Transverse colon (tissue), 4 donors: ENCODE results near the gene EQTN. TPM values are rescaled to one million over a fixed set of nuclear protein-coding genes. Genes with fewer than 3 reads are reported as not detected.
A peak's percentile ranks its signal among the peaks of the same experiment; 100 is the strongest.

ENCODE experiments used
- DNase-seq: peaks from one replicate; pipeline ENCODE4 v3.0.0-alpha.2; 2019
- H3K27ac ChIP-seq, 4 donors: fragments of 200-600 bp; sonication (generic); 2 replicates each; pipeline ENCODE4 v1.5.1; 2016 to 2018; ENCODE audit warnings: inconsistent platforms in 4 of 4
- H3K27me3 ChIP-seq: fragments of 200-600 bp; sonication (generic); 2 replicates; pipeline ENCODE4 v1.5.1; 2017; ENCODE audit warnings: inconsistent platforms
- H3K36me3 ChIP-seq, 4 donors: fragments of 200-600 bp; sonication (generic); 2 replicates each; pipeline ENCODE4 v1.5.1; 2017 to 2019; ENCODE audit warnings: inconsistent platforms in 4 of 4
- H3K4me1 ChIP-seq, 4 donors: fragments of 200-600 bp; sonication (generic); 2 replicates each; pipeline ENCODE4 v1.5.1; 2017 to 2020; ENCODE audit warnings: inconsistent platforms in 4 of 4
- H3K4me3 ChIP-seq, 4 donors: fragments of 200-600 bp; sonication (generic); 1 replicate in 1 of 4; 2 replicates in 3 of 4; pipeline versions ENCODE4 v1.5.1 to v1.6.1; 2017 to 2019; ENCODE audit warnings: inconsistent platforms in 4 of 4
- H3K9me3 ChIP-seq, 2 donors: fragments of 200-600 bp; sonication (generic); 2 replicates each; pipeline ENCODE4 v1.5.1; 2017 to 2019; ENCODE audit warnings: inconsistent platforms in 2 of 2
- EP300 ChIP-seq: sonication (generic); formaldehyde crosslinking; IDR thresholded peaks from one replicate; pipeline ENCODE4 v1.6.1; 2017; ENCODE audit warnings: antibody characterized with exemption, low read depth
- POLR2A ChIP-seq: fragments of 450-650 bp; IDR thresholded peaks from one replicate; pipeline ENCODE4 v1.6.1; 2016; ENCODE audit warnings: antibody characterized with exemption, mild to moderate bottlenecking, moderate library complexity
- POLR2AphosphoS5 ChIP-seq, 3 donors: sonication (generic); formaldehyde crosslinking; IDR thresholded peaks; one replicate each; pipeline ENCODE4 v1.6.1; 2016; ENCODE audit warnings: antibody characterized with exemption in 3 of 3
- WGBS, 2 donors: methylation state at CpG; one replicate each; pipeline ENCODE4 v1.1.5; 2018; ENCODE audit warnings: low coverage in 1 of 2; 5-methylcytosine and 5-hydroxymethylcytosine counted together
- in situ Hi-C, 4 donors: fragments of 200-750 bp; cut with MboI; loops; one replicate each; pipeline versions ENCODE4 v1.15.0 to v1.15.1; 2017; ENCODE audit warnings: low sequenced_read_pairs in 3 of 4, low pct_ligation_motif_present in 1 of 4, low pct_unique_long_range_greater_than_20kb in 1 of 4
- intact Hi-C: fragments of 100-400 bp; cut with DNase I; formaldehyde crosslinking; loops from one replicate; pipeline ENCODE4 v1.15.1; 2023; ENCODE audit warnings: low total_unique reads
- total RNA-seq, 4 donors: library from RNA; depleted of rRNA; stranded (reverse); fragments of >200 nt; gene quantifications; one replicate each; pipeline ENCODE4 v1.1.0, GENCODE V29; 2016
- TF ChIP-seq, protein P1 (sequence below), 5 experiments: fragments of 200-600 bp in 3 of 5; fragments of 450-650 bp in 2 of 5; sonication (generic) in 3 of 5; IDR thresholded peaks; 1 replicate in 2 of 5; 2 replicates in 3 of 5; pipeline ENCODE4 v1.5.1; 2016 to 2017; ENCODE audit warnings: antibody characterized with exemption in 5 of 5, inconsistent platforms in 3 of 5, mild to moderate bottlenecking in 2 of 5, moderate library complexity in 1 of 5

EQTN gene
- total RNA-seq, 4 donors from 2014 or later = 0.64 to 1.1 TPM; not detected in 2

GRCh38 chr9:27340285-27340674 lies 43.3 kb upstream of the EQTN start:
- TF ChIP-seq EP300 = no peak
- TF ChIP-seq, protein P1, sequence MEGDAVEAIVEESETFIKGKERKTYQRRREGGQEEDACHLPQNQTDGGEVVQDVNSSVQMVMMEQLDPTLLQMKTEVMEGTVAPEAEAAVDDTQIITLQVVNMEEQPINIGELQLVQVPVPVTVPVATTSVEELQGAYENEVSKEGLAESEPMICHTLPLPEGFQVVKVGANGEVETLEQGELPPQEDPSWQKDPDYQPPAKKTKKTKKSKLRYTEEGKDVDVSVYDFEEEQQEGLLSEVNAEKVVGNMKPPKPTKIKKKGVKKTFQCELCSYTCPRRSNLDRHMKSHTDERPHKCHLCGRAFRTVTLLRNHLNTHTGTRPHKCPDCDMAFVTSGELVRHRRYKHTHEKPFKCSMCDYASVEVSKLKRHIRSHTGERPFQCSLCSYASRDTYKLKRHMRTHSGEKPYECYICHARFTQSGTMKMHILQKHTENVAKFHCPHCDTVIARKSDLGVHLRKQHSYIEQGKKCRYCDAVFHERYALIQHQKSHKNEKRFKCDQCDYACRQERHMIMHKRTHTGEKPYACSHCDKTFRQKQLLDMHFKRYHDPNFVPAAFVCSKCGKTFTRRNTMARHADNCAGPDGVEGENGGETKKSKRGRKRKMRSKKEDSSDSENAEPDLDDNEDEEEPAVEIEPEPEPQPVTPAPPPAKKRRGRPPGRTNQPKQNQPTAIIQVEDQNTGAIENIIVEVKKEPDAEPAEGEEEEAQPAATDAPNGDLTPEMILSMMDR (IDR thresholded peaks at IDR 0.05) = no peak
- TF ChIP-seq POLR2A = no peak
- TF ChIP-seq POLR2AphosphoS5 (IDR thresholded peaks at IDR 0.05) = no peak
- in situ Hi-C loops (no loop called here), intact Hi-C loops (no loop called here)
- DNase-seq = no peak
- Histone ChIP-seq H3K4me1 (peaks cover 25 to 60% (median 35%) of the 10 kb centered on the region in 4 donors), H3K4me3 (no peak overlapping the region), H3K27me3 (no peaks in the 10 kb centered on the region), H3K27ac (peak overlapping the region; percentile 57 to 70 (median 65)), H3K9me3 (no peaks in the 10 kb centered on the region), H3K36me3 (no peaks in the 10 kb centered on the region)
- WGBS, 2 donors = 48 to 63% methylated on average over 3 to 5 of the region's 5 CpGs

- in situ Hi-C loops = loop anchor here in 1 of 4 donors (10.0 kb wide), 1 partner anchor 205 kb away; no protein-coding TSS in a partner anchor
- DNase-seq = no peak
- TF ChIP-seq POLR2AphosphoS5 (IDR thresholded peaks at IDR 0.05) (no peak), POLR2A (no peak)
- TF ChIP-seq, protein P1 (IDR thresholded peaks at IDR 0.05) = no peak
- peak overlapping the region; percentile 57 to 71 (median 70) for H3K27ac ChIP-seq
- no peak overlapping the region for H3K4me3 ChIP-seq
- no peaks in the 10 kb centered on the region for H3K27me3 ChIP-seq
- H3K9me3 ChIP-seq = no peaks in the 10 kb centered on the region
- peaks cover 25 to 60% (median 35%) of the 10 kb centered on the region in 4 donors for H3K4me1 ChIP-seq
- no peaks in the 10 kb centered on the region for H3K36me3 ChIP-seq
- intact Hi-C loops = no loop called here
- WGBS, 2 donors = 61 to 82% methylated on average over 5 to 11 of the region's 11 CpGs
Measured at GRCh38 chr9:27339661-27340284, 42.8 kb upstream of the EQTN start.

DNA sequence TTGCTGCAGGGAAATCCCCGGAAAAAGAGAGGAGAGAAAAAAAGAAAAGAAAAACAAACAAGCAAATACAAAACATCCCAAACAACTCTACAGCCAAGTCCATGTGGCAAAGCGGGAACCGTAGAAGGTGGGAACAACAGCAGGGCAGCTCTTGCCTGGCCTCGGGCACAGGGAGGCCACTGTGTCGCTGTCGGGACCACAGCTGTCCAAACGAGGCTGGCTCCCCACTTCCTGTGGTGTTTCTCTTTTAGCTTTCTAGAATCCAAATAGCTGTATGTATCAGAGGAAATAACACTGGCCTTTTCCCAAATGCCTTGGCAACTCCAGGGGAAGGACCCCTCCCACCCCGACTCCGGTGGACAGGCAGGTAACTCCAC lies 41.6 kb upstream of the EQTN start:
- DNase-seq = no peak
- TF ChIP-seq POLR2A = no peak
- Histone ChIP-seq H3K36me3 (no peaks in the 10 kb centered on the region), H3K9me3 (no peaks in the 10 kb centered on the region), H3K27me3 (no peaks in the 10 kb centered on the region), H3K4me3 (no peak overlapping the region), H3K27ac (peak overlapping the region; percentile 57 to 71 (median 70)), H3K4me1 (peaks cover 25 to 64% (median 37%) of the 10 kb centered on the region in 4 donors)
- 61% methylated on average over 9 of the region's 9 CpGs; no CpG with 5 or more reads in 1 of the 2 donors for WGBS, 2 donors
- intact Hi-C loops (no loop called here), in situ Hi-C loops (loop anchor here in 1 of 4 donors (10.0 kb wide), 1 partner anchor 206 kb away; no protein-coding TSS in a partner anchor)

- intact Hi-C loops = no loop called here
- TF ChIP-seq, protein P1 (IDR thresholded peaks at IDR 0.05) = no peak
- TF ChIP-seq POLR2AphosphoS5 (IDR thresholded peaks at IDR 0.05) (no peak), EP300 (no peak), POLR2A (no peak)
- peaks cover 25 to 69% (median 40%) of the 10 kb centered on the region in 4 donors for H3K4me1 ChIP-seq
Measured at GRCh38 chr9:27337833-27338526, 41.0 kb upstream of the EQTN start.

More at GRCh38 chr9:27337833-27338526, 41.0 kb upstream of the EQTN start:
- peak; percentile 33 for DNase-seq
- in situ Hi-C loops = loop anchor here in 1 of 4 donors (10.0 kb wide), 1 partner anchor 207 kb away; no protein-coding TSS in a partner anchor
- Histone ChIP-seq H3K9me3 (no peaks in the 10 kb centered on the region), H3K27ac (peak overlapping the region; percentile 57 to 71 (median 70)), H3K4me3 (no peak overlapping the region), H3K27me3 (no peaks in the 10 kb centered on the region), H3K36me3 (no peaks in the 10 kb centered on the region)
- WGBS, 2 donors = 17 to 42% methylated on average over 1 to 5 of the region's 5 CpGs
